NCI-H2029 (cell line): ENCODE data around the gene COLQ.
"Not testable (repeated sequence)": the region's sequence is repeated elsewhere in the genome, so short reads cannot be mapped to it uniquely, and the experiment has no call there.

Experiments used
- DNase-seq: peaks from one replicate; lab custom pipeline; 2025; lab: John Stamatoyannopoulos, UW

Gene COLQ

GRCh38 chr3:15490158-15490557, 31.3 kb downstream of the COLQ start:
- DNase-seq = no peak

DNA sequence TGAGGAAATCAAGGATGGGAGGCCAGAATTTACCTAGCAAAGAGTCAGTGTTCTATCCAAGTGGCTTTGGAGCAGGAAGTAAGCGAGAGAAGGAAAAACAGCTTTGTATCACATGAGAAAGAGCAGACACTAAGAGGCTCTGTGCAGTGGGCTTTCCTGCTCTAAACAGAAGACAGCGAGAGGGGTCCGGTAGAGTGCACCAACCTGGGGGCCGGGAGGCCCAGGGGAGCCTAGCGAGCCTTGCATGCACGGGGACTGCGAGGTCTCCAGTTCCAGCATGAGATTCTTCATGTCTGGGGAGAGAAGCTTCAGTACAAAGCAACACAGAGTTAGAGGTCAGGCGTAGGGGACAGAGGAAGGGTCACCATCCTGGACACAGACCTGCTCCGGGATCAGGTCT, 33.5 kb downstream of the COLQ start:
- no peak for DNase-seq

- no peak for DNase-seq
Measured at GRCh38 chr3:15486979-15487378, 34.5 kb downstream of the COLQ start.

DNA sequence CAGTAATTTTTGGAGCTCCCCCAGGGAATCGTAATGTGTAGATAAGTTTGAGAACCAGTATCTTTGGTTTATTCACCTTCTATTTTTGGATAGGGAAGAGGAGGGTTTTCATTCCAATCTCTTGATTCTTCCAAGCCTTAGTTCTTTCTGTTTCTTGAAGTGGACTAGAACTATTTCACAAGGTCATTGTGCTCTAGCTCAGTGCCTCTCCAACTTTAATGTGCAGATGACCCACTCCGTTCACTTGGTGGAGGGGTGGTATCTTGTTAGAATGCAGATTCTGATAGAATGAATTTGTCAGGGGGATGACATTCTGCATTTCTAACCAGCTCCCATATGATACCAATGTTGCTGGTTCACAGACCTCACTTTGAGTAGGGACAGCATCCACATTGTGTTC, 35.5 kb downstream of the COLQ start:
- no peak for DNase-seq

DNA sequence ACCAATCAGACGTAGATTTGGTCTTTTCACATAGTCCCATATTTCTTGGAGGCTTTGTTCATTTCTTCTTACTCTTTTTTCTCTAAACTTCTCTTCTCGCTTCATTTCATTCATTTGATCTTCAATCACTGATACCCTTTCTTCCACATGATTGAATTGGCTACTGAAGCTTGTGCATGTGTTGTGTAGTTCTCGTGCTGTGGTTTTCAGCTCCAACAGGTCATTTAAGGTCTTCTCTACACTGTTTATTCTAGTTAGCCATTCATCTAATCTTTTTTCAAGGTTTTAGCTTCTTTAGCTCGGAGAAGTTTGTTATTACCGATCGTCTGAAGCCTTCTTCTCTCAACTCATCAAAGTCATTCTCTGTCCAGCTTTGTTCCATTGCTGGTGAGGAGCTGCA, 37.0 kb downstream of the COLQ start:
- DNase-seq = not testable (repeated sequence)

DNA sequence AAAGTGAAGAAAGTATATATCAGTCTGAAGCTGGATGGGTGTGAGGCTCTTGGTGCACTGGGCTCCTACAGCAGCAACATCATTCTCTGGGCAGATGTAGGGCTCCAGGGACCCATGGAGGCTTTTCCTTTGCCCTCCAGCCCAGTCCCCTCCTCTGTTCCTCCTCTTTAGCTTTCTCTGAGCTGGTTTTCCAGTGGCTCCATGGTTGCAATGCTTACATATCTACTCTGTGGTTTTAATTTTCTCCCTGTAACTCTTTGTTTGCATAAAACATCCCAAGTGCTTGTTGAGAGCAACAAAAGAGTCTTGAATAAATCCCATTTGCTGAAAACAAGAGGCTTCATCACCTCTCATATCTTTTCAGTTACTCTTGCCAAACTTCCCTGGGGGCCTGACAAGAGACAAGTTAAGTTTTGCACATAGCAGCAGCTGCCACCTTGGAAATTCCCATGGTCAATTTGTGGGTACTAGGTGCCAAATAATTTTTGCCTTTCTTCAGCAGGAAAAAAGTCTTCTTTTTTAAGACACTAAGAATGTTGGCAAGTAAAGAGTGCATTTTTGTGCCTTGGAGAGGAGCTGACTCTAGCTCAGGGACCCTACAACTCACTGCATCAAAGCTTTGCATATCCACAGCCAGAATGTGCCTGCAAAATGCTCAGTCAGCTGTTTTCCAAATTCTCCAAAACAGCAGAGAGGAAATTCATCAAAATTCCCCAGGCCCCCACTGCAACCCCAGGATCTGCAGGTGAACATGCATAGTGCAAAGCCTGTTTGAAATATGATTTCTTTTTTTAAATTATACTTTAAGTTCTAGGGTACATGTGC, 41.9 kb downstream of the COLQ start:
- DNase-seq = peak; percentile 28

- no peak for DNase-seq
Measured at GRCh38 chr3:15478640-15478979, 42.9 kb downstream of the COLQ start.

- no peak for DNase-seq
Measured at GRCh38 chr3:15477951-15478639, 43.4 kb downstream of the COLQ start.

DNA sequence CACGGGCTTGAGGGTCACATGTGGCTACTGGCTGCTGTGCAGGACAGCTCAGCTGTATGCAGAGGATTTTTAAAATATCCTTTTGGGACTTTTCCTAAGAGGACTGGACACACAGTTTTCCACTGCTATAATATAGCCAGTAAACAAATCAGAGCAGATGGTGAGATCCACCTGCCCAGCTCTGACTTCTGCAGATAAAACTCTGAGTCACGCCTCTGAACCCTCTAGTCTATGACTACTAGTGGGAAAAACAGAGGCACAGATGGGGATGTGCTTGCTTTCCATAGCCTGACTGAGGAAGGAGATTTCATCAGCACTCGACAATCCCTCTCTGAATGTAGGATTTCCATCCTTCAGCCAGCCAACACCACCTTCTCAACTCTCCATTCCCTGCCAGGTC, 45.1 kb downstream of the COLQ start:
- no peak for DNase-seq

DNA sequence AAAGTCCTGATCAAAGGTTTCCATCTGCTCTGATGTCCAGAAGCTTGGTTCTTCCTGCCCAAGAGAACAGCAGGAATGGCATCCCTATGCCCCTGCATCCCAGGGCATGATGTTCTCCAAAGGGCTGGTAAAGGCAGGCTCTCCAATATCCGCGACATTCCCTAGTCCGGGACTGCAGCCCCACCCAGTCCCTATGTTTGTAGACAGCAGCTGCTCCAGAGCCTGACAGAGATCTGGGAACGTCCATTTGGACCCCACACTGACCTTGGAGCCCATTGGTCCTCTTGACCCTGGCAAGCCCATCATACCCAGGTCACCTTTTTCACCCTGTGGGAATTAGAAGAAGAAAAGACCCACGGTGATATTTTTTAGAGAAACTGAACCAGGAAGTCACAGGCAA, 46.3 kb downstream of the COLQ start:
- DNase-seq = no peak

GRCh38 chr3:15471861-15472260, 49.6 kb downstream of the COLQ start:
- no peak for DNase-seq

- no peak for DNase-seq
Measured at GRCh38 chr3:15470849-15471248, 50.7 kb downstream of the COLQ start.

DNA sequence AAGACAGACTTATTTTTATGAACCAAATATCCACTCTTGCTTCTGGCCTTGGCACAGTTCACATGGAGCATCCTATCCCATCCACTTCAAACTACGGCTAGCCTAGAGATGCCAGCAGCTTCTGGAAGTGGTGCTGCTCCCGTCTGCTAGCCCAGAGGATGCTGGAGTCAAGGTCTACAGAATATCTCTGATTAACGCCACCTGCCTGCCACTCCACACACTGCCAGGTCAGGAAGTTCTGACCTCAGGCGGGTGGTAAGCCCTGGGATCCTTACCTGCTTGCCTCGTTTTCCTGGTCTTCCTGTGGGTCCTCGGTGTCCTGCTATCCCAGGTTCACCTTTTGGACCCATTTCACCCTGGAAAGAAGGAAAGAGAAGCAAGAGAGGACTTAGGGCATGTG, 51.2 kb downstream of the COLQ start:
- no peak for DNase-seq

GRCh38 chr3:15467227-15468181, 54.0 kb downstream of the COLQ start:
- DNase-seq = no peak

GRCh38 chr3:15465876-15466585, 55.5 kb downstream of the COLQ start:
- DNase-seq = no peak

- no peak for DNase-seq
Measured at GRCh38 chr3:15462451-15462850, 59.1 kb downstream of the COLQ start.

DNA sequence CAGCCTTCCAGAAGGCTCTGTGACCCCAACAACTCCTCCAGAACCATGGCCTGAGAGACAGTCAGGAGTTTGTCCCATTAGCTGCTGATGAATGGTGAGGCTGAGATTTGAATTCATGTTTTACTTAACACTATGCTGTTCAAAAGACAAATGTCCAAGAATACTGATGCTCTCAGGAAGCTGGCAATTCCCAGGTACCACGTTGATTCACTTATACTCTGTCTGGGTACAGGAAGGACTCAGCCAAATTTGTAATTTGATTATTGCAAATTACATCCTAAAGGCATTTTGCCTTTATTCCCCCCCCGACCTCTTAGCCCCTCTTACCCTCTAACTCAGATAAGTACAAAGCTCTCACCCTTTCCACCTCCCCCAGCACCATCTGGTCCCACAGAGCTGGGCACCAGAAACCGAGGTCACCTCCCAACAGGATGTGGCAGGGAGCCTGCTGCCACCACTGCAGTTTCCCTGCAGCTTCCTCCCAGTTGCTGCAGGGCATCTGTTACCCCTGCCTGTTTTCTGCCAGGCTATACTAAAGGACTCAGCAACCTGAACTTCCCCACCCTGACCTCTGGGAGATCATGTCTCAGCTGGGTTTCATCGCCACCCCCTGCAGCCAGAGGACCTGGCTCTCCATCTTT, 60.5 kb downstream of the COLQ start:
- no peak for DNase-seq

GRCh38 chr3:15458212-15458780, 63.2 kb downstream of the COLQ start:
- DNase-seq = no peak

GRCh38 chr3:15456915-15457314, 64.6 kb downstream of the COLQ start:
- not testable (repeated sequence) for DNase-seq

GRCh38 chr3:15456321-15456720, 65.2 kb downstream of the COLQ start:
- no peak for DNase-seq

DNA sequence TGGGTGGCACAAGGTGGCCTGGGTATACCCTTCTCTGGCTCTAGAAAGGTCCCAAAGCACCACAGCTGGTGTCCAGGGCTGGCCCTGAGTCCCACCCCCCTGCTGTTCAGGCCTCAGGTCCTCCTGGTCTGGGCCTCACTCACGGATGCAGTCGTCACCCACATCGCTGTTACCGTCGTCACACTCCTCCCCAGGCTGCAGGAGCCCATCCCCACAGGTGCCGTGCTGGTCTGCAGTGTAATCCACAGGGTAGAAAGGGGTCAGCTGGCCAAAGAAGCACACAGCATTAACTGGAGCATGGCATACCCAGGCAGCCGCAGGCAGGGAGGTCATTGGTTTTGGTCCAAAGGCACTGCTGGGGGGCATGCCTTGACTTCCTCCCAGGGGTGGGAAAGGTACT, 65.8 kb downstream of the COLQ start:
- no peak for DNase-seq
